COLO829 (cell line): ENCODE measurements around the gene RAB36.
A peak's percentile ranks its signal among the peaks of the same experiment; 100 is the strongest.

Experiments
- DNase-seq: peaks from one replicate; pipeline ENCODE4 v3.0.0; 2012; ENCODE audit warnings: low spot score

RAB36 gene

GRCh38 chr22:23144932-23145877 lies at the start of gene RAB36:
TSS of gene RAB36 (plus strand) at chr22:23145477. CDS start at chr22:23146617, 1,140 bp downstream.
- peak; percentile 100 for DNase-seq

GRCh38 chr22:23095733-23096342 lies 49.4 kb upstream of the RAB36 start:
- no peak for DNase-seq

- DNase-seq = no peak
Measured at GRCh38 chr22:23097412-23098229, 47.7 kb upstream of the RAB36 start.

GRCh38 chr22:23098230-23098705 lies 47.0 kb upstream of the RAB36 start:
- no peak for DNase-seq

GRCh38 chr22:23098718-23099530 lies 46.4 kb upstream of the RAB36 start:
- DNase-seq = no peak

GRCh38 chr22:23099531-23099804 lies 45.8 kb upstream of the RAB36 start:
- no peak for DNase-seq

GRCh38 chr22:23100124-23100801 lies 45.0 kb upstream of the RAB36 start:
- DNase-seq = no peak

GRCh38 chr22:23101524-23101923 lies 43.8 kb upstream of the RAB36 start:
- DNase-seq = no peak

- no peak for DNase-seq
Measured at GRCh38 chr22:23102002-23102655, 43.1 kb upstream of the RAB36 start.

GRCh38 chr22:23102776-23103175 lies 42.5 kb upstream of the RAB36 start:
- no peak for DNase-seq

- DNase-seq = no peak
Measured at GRCh38 chr22:23103199-23103954, 41.9 kb upstream of the RAB36 start.

GRCh38 chr22:23104187-23104971 lies 40.9 kb upstream of the RAB36 start:
- DNase-seq = no peak

GRCh38 chr22:23105304-23105703 lies 40.0 kb upstream of the RAB36 start:
- DNase-seq = no peak

GRCh38 chr22:23105919-23106318 lies 39.4 kb upstream of the RAB36 start:
- no peak for DNase-seq

GRCh38 chr22:23106344-23106743 lies 38.9 kb upstream of the RAB36 start:
- no peak for DNase-seq

GRCh38 chr22:23106906-23107367 lies 38.3 kb upstream of the RAB36 start:
- no peak for DNase-seq

- no peak for DNase-seq
Measured at GRCh38 chr22:23107487-23108248, 37.6 kb upstream of the RAB36 start.
